ENCODE results near the gene DLG3. TPM values are rescaled to one million over a fixed set of nuclear protein-coding genes. Genes with fewer than 3 reads are reported as not detected.

Gene DLG3
- total RNA-seq, 3 donors from 2014 or later = 3.7 to 30.3 (median 21.0) TPM

- TF ChIP-seq CTCF (IDR thresholded peaks at IDR 0.05) (no peak), POLR2A (IDR thresholded peaks at IDR 0.05) (no peak), POLR2AphosphoS5 (IDR thresholded peaks at IDR 0.05) (no peak)
- intact Hi-C loops (cut with DNase I; ENCODE audit: low total_unique reads) = no loop called here
- Histone ChIP-seq H3K9me3 (peaks cover 0 to under 1% of the 10 kb centered on the region in 2 donors), H3K4me3 (no peak overlapping the region), H3K4me1 (no peaks in the 10 kb centered on the region), H3K27me3 (peaks cover 0 to 25% of the 10 kb centered on the region in 2 donors), H3K36me3 (no peaks in the 10 kb centered on the region), H3K27ac (no peak overlapping the region)
- DNase-seq (ENCODE audit: low spot score in 2 of 2) = no peak
Measured at GRCh38 chrX:70553516-70553915, 108.9 kb downstream of the DLG3 start.

- Histone ChIP-seq H3K9me3 (peaks cover 0 to 6% of the 10 kb centered on the region in 2 donors), H3K27ac (no peak overlapping the region), H3K4me3 (no peak overlapping the region), H3K4me1 (no peaks in the 10 kb centered on the region), H3K27me3 (peaks cover 0 to 20% of the 10 kb centered on the region in 2 donors), H3K36me3 (no peaks in the 10 kb centered on the region)
- peak in 1 of 3 donors; percentile 13 for TF ChIP-seq CTCF (IDR thresholded peaks at IDR 0.05)
- no peak for TF ChIP-seq POLR2AphosphoS5 (IDR thresholded peaks at IDR 0.05)
- no peak for TF ChIP-seq POLR2A (IDR thresholded peaks at IDR 0.05)
- DNase-seq (ENCODE audit: low spot score in 2 of 2) = no peak
- intact Hi-C loops (cut with DNase I; ENCODE audit: low total_unique reads) = no loop called here
Measured at GRCh38 chrX:70554081-70554480, 109.4 kb downstream of the DLG3 start.

GRCh38 chrX:70554523-70554922 is 109.9 kb downstream of the DLG3 start:
- no peak for TF ChIP-seq POLR2AphosphoS5 (IDR thresholded peaks at IDR 0.05)
- TF ChIP-seq POLR2A (IDR thresholded peaks at IDR 0.05) = no peak
- TF ChIP-seq CTCF (IDR thresholded peaks at IDR 0.05) = no peak
- no peak for DNase-seq (ENCODE audit: low spot score in 2 of 2)
- no peaks in the 10 kb centered on the region for H3K36me3 ChIP-seq
- H3K9me3 ChIP-seq = peaks cover 0 to 9% of the 10 kb centered on the region in 2 donors
- no peak overlapping the region for H3K4me3 ChIP-seq
- H3K27me3 ChIP-seq = peaks cover 0 to 16% of the 10 kb centered on the region in 2 donors
- intact Hi-C loops (cut with DNase I; ENCODE audit: low total_unique reads) = no loop called here
- H3K4me1 ChIP-seq = no peaks in the 10 kb centered on the region
- no peak overlapping the region for H3K27ac ChIP-seq

GRCh38 chrX:70554948-70555347 is 110.3 kb downstream of the DLG3 start:
- TF ChIP-seq CTCF (IDR thresholded peaks at IDR 0.05) (no peak), POLR2A (IDR thresholded peaks at IDR 0.05) (no peak), POLR2AphosphoS5 (IDR thresholded peaks at IDR 0.05) (no peak)
- no peaks in the 10 kb centered on the region for H3K4me1 ChIP-seq
- H3K4me3 ChIP-seq = no peak overlapping the region
- peaks cover 0 to 12% of the 10 kb centered on the region in 2 donors for H3K27me3 ChIP-seq
- no peak for DNase-seq (ENCODE audit: low spot score in 2 of 2)
- H3K9me3 ChIP-seq = peaks cover 0 to 13% of the 10 kb centered on the region in 2 donors
- H3K36me3 ChIP-seq = no peaks in the 10 kb centered on the region
- intact Hi-C loops (cut with DNase I; ENCODE audit: low total_unique reads) = no loop called here
- H3K27ac ChIP-seq = no peak overlapping the region

Other genes starting within 250 kb of the DLG3 start
- gene AWAT1, start 210.2 kb upstream of the DLG3 start, total RNA-seq = not detected
- 1 to 10 TPM in 1 of 3 donors, under 1 TPM in 2; 0.33 to 1.3 (median 0.64) TPM for gene P2RY4, start 184.6 kb upstream of the DLG3 start, total RNA-seq
- gene ARR3, start 176.5 kb upstream of the DLG3 start, total RNA-seq = not detected
- not detected for gene RAB41, start 162.7 kb upstream of the DLG3 start, total RNA-seq
- 10 to 100 TPM; 27.2 to 33.0 (median 32.1) TPM for gene PDZD11, start 154.9 kb upstream of the DLG3 start, total RNA-seq
- gene KIF4A, start 154.7 kb upstream of the DLG3 start, total RNA-seq = under 1 TPM; 0.15 to 0.80 (median 0.33) TPM
- gene GDPD2, start 21.5 kb upstream of the DLG3 start, total RNA-seq = under 1 TPM in 1 of 3 donors, not detected in 2; 0.15 TPM